HG03457 (cell line): Measurements from ENCODE around the gene TLX1.

Source experiments
- ATAC-seq: cut with Tn5 transposase; IDR thresholded peaks from one replicate; pipeline ENCODE4 v1.9.1; 2021; ENCODE audit warnings: moderate number of reproducible peaks; ENCODE audit not compliant: unreplicated experiment

TLX1 gene

GRCh38 chr10:101111547-101111946 is 19.6 kb upstream of the TLX1 start:
- no peak for ATAC-seq

- no peak for ATAC-seq
These were observed 18.1 kb upstream of the TLX1 start for GRCh38 chr10:101112799-101113594.

GRCh38 chr10:101113890-101114403 is 17.2 kb upstream of the TLX1 start:
- ATAC-seq: no peak

- ATAC-seq: no peak
These were observed 16.5 kb upstream of the TLX1 start for GRCh38 chr10:101114646-101115045.

GRCh38 chr10:101116754-101117153 is 14.3 kb upstream of the TLX1 start:
- ATAC-seq: no peak

GRCh38 chr10:101118031-101118430 is 13.1 kb upstream of the TLX1 start:
- no peak for ATAC-seq

GRCh38 chr10:101120520-101120883 is 10.6 kb upstream of the TLX1 start:
- no peak for ATAC-seq

GRCh38 chr10:101120884-101121653 is 10.0 kb upstream of the TLX1 start:
- no peak for ATAC-seq

GRCh38 chr10:101121654-101122031 is 9.5 kb upstream of the TLX1 start:
- no peak for ATAC-seq

GRCh38 chr10:101122270-101123084 is 8.6 kb upstream of the TLX1 start:
- ATAC-seq: no peak

- ATAC-seq: no peak
These were observed 7.8 kb upstream of the TLX1 start for GRCh38 chr10:101123085-101123814.

GRCh38 chr10:101123815-101124617 is 7.1 kb upstream of the TLX1 start:
- ATAC-seq: no peak

GRCh38 chr10:101124933-101125332 is 6.2 kb upstream of the TLX1 start:
- ATAC-seq: no peak

- no peak for ATAC-seq
These were observed 4.1 kb upstream of the TLX1 start for GRCh38 chr10:101126684-101127628.

- no peak for ATAC-seq
These were observed 959 bp upstream of the TLX1 start for GRCh38 chr10:101130141-101130540.

GRCh38 chr10:101131962-101132635 is 999 bp downstream of the TLX1 start:
- ATAC-seq: no peak

- no peak for ATAC-seq
These were observed 1.8 kb downstream of the TLX1 start for GRCh38 chr10:101132636-101133473.
